Activated CD4-positive, alpha-beta T cell treated with anti-CD3 and anti-CD28 coated beads, Interleukin-2, amount 50 U/mL, for 48 hours (primary cell): ENCODE data around the gene STXBP5L.
"Not testable (repeated sequence)": the region's sequence is repeated elsewhere in the genome, so short reads cannot be mapped to it uniquely, and the experiment has no call there.

Experiments used
- DNase-seq, 2 experiments: peaks; one replicate each; pipeline ENCODE4 v3.0.0-alpha.2; 2020

STXBP5L gene

DNA sequence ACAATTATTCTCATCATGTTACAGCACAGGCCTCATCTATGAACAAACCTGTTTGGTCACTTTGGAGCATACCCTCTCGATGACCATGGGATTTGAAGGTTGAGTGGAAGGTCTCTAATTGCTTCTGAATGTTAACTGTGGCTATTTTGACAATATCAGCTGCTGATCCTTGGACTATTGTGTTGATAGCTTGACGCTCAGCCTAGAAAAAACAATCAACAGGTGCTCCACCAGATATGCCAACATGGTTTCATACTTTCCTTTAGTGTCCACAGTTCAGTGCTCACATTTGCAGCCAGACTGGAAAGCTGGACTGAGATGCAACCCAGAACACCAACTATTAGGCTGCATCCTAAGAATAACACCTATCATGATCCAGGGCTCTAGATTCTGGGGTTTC lies 528.1 kb downstream of the STXBP5L start:
- DNase-seq: no peak

DNA sequence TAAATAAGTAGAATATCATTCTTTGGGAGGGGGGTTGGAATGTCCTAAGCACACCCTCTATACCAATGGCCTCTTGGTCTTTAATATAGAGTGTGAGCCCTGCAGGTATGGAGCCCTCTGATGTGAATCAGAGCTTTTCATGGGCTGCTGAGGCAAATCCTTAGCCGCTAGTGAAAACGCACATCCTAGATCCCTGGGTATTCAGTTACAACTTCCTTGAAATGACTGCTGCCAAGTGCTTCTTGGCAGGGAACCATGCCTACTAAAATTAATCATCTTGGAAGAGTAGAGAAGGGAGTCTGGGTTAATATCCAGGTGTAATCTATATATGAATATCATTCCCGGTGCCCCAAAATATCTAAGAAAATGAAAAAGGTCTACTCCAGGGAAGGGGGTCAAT lies 528.6 kb downstream of the STXBP5L start:
- no peak for DNase-seq

DNA sequence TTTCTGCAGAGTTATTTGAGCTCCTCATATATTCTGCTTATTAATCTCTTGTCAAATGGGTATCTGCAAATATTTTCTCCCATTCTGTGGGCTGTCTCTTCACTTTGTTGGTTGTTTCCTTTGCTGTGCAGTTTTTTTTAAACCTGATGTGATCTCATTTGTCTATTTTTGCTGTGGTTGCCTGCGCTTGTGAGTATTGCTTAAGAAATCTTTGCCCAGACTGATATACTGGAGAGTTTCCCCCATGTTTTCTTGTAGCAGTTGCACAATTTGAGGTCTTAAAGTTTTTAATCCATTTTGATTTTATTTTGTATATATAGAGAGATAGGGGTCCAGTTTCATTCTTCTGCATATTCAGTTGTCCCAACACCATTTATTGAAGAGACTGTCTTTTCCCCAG lies 535.5 kb downstream of the STXBP5L start:
- DNase-seq: no peak

GRCh38 chr3:121451752-121452151 lies 543.7 kb downstream of the STXBP5L start:
- DNase-seq: not testable (repeated sequence)

- DNase-seq: no peak
Measured at GRCh38 chr3:121462565-121462964, 554.6 kb downstream of the STXBP5L start.

- no peak for DNase-seq
Measured at GRCh38 chr3:121463745-121464144, 555.7 kb downstream of the STXBP5L start.

DNA sequence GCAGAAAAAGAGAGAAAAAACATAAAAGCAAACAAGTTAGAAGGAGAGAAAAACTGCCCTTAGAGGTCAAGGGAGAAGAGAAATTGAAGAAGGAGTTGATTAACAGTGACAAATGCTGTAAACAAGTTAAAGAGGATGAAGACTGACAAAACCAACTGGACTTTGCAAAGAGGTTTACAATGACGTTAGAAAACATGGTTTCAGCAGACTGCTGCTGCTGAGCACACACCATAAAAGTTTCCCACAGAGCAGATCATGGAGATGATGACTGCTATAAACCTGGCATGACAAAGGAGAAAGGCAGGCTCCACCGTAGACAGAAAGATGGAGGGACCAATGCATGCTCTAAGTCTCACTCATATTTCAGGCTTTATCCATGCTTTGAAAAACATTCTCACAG lies 559.1 kb downstream of the STXBP5L start:
- no peak for DNase-seq

GRCh38 chr3:121473001-121473400 lies 565.0 kb downstream of the STXBP5L start:
- no peak for DNase-seq
